K562 (cell line): ENCODE measurements around the gene DET1. TPM values are rescaled to one million over a fixed set of nuclear protein-coding genes. Genes with fewer than 3 reads are reported as not detected.

Source experiments
- CXXC5 ChIP-seq: fragments of 250-450 bp; sonication (Bioruptor Pico); IDR thresholded peaks from 2 replicates; pipeline ENCODE4 v1.8.0; 2022; ENCODE audit warnings: inconsistent platforms, mild to moderate bottlenecking, moderate library complexity
- DMBX1 ChIP-seq: fragments of 250-450 bp; sonication (Bioruptor Pico); IDR thresholded peaks from 2 replicates; pipeline ENCODE4 v1.8.0; 2022; ENCODE audit warnings: inconsistent platforms, mild to moderate bottlenecking, moderate library complexity, borderline replicate concordance
- EHMT2 ChIP-seq: fragments of 450-650 bp; IDR thresholded peaks from 2 replicates; pipeline ENCODE4 v1.6.1; 2018; ENCODE audit warnings: antibody characterized with exemption
- ETV1 ChIP-seq: fragments of 450-650 bp; conservative IDR thresholded peaks from 2 replicates; pipeline ENCODE4 v1.6.1; 2016; ENCODE audit warnings: missing genetic modification characterization, control low read depth, low read depth, missing compliant biosample characterization
- MCM3 ChIP-seq: fragments of 450-650 bp; IDR thresholded peaks from 2 replicates; pipeline ENCODE4 v1.6.1; 2016
- NCOA6 ChIP-seq: fragments of 450-650 bp; IDR thresholded peaks from 2 replicates; pipeline ENCODE4 v1.6.1; 2017; ENCODE audit warnings: mild to moderate bottlenecking
- NR2C2 ChIP-seq, 2 experiments: fragments of 200-800 bp in 1 of 2; sonication (Bioruptor generic) in 1 of 2; sonication (generic) in 1 of 2; formaldehyde crosslinking in 1 of 2; IDR thresholded peaks; 2 replicates each; pipeline versions ENCODE4 v1.6.1 to v1.8.0; 2016 to 2022; ENCODE audit warnings: mild to moderate bottlenecking in 1 of 2, missing compliant biosample characterization in 1 of 2, missing genetic modification characterization in 1 of 2, missing genetic modification reagents in 1 of 2
- PHF21A ChIP-seq: fragments of 450-650 bp; IDR thresholded peaks from 2 replicates; pipeline ENCODE4 v1.6.1; 2017; ENCODE audit warnings: low read depth, borderline replicate concordance
- SIX5 ChIP-seq, 2 experiments: IDR thresholded peaks; 2 replicates each; pipeline ENCODE4 v1.6.1; 2011; ENCODE audit warnings: low read length in 2 of 2, borderline replicate concordance in 1 of 2, low read depth in 1 of 2, mild to moderate bottlenecking in 1 of 2, moderate library complexity in 1 of 2; ENCODE audit not compliant: insufficient read depth in 1 of 2
- SP2 ChIP-seq: IDR thresholded peaks from 2 replicates; pipeline ENCODE4 v1.6.1; 2011; ENCODE audit warnings: mild to moderate bottlenecking, low read depth, low read length, moderate library complexity; ENCODE audit not compliant: poor library complexity, severe bottlenecking; ENCODE audit errors: extremely low read depth
- XRCC3 ChIP-seq: fragments of 450-650 bp; IDR thresholded peaks from 2 replicates; pipeline ENCODE4 v1.6.1; 2017; ENCODE audit warnings: mild to moderate bottlenecking, moderate library complexity
- ZNF589 ChIP-seq: fragments of 200-800 bp; sonication (Bioruptor generic); IDR thresholded peaks from 2 replicates; pipeline ENCODE4 v1.6.1; 2016; ENCODE audit warnings: low read depth, missing genetic modification characterization, missing compliant biosample characterization
- polyA plus RNA-seq, 8 experiments: library from polyadenylated mRNA; depleted of rRNA in 4 of 8; stranded (reverse) in 5 of 8; unstranded in 3 of 8; fragments of >200 nt; fragmentation: Nextera tagmentation in 2 of 8; fragmentation: Illumina TruSeq in 1 of 8; extraction: Ambion mirVana in 2 of 8; extraction: Trizol in 1 of 8; gene quantifications; 2 replicates each; pipeline versions ENCODE4 v1.2.1 to v1.2.3, GENCODE V29; 2011 to 2014; ENCODE audit warnings: inconsistent platforms in 1 of 8, missing spikeins in 1 of 8
- total RNA-seq, 7 experiments: library from RNA; depleted of rRNA in 6 of 7; stranded (reverse); fragments of >200 nt in 6 of 7; fragmentation: Illumina TruSeq in 2 of 7; extraction: Trizol in 2 of 7; gene quantifications; 2 replicates each; pipeline versions ENCODE4 v1.2.1 to v1.2.3, GENCODE V29; 2011 to 2021; ENCODE audit warnings: low replicate concordance in 1 of 7
- TF ChIP-seq, protein P1 (sequence below), 2 experiments: fragments of 450-650 bp; conservative IDR thresholded peaks; 2 replicates each; pipeline ENCODE4 v1.6.1; 2017; ENCODE audit warnings: mild to moderate bottlenecking in 2 of 2, moderate library complexity in 2 of 2
- TF ChIP-seq, protein P2 (sequence below): fragments of 450-650 bp; formaldehyde crosslinking; IDR thresholded peaks from 2 replicates; pipeline ENCODE4 v1.4.0; 2022; ENCODE audit warnings: mild to moderate bottlenecking, moderate library complexity
- TF ChIP-seq, protein P3 (sequence below): sonication (generic); IDR thresholded peaks from 2 replicates; pipeline ENCODE4 v1.6.1; 2016
- TF ChIP-seq, protein P4 (sequence below): fragments of 450-650 bp; IDR thresholded peaks from 2 replicates; pipeline ENCODE4 v1.6.1; 2017; ENCODE audit warnings: antibody characterized with exemption, mild to moderate bottlenecking
- TF ChIP-seq, protein P5 (sequence below): IDR thresholded peaks from 3 replicates; pipeline ENCODE4 v1.6.1; 2011; ENCODE audit warnings: borderline replicate concordance, mild to moderate bottlenecking; ENCODE audit not compliant: insufficient read length, insufficient read depth

Gene DET1
- total and polyA plus RNA-seq, 9 of the 15 experiments (the other 6 are each of a cell fraction or from before 2014, with no cell fraction given), result 4.2 to 8.1 (median 6.0) TPM

DNA sequence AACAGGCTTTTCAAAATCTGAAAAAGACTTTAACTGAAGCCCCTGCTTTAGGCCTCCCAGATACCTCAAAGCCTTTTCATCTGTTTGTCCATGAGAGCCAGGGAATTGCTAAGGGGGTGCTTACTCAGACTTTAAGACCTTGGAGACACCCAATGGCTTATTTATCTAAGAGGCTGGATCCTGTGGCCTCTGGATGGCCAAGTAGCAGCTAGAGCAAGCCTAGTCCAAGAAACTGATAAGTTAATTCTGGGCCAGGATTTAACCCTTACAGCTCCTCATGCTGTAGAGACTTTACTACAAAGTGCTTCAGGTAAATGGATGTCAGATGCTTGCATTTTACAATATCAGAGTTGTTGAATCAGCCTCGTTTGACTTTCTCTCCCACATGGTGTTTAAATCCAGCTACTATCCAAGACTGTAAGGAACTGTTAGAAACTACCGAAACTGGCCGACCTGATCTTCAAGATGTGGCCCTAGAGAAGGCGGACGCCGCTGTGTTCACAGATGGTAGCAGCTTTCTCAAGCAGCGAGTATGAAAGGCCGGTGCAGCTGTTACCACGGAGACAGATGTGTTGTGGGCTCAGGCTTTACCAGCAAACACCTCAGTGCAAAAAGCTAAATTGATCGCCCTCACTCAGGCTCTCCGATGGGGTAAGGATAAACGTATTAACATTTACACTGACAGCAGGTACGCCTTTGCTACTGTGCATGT is 3.3 kb downstream of the DET1 start (continued):
- TF ChIP-seq, protein P1, sequence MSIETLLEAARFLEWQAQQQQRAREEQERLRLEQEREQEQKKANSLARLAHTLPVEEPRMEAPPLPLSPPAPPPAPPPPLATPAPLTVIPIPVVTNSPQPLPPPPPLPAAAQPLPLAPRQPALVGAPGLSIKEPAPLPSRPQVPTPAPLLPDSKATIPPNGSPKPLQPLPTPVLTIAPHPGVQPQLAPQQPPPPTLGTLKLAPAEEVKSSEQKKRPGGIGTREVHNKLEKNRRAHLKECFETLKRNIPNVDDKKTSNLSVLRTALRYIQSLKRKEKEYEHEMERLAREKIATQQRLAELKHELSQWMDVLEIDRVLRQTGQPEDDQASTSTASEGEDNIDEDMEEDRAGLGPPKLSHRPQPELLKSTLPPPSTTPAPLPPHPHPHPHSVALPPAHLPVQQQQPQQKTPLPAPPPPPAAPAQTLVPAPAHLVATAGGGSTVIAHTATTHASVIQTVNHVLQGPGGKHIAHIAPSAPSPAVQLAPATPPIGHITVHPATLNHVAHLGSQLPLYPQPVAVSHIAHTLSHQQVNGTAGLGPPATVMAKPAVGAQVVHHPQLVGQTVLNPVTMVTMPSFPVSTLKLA (conservative IDR thresholded peaks at IDR 0.05), result 0 out of 4 replicates have a peak, but pooled peaks of 1 of the 2 experiments have one; percentile 20
- TF ChIP-seq, protein P2, sequence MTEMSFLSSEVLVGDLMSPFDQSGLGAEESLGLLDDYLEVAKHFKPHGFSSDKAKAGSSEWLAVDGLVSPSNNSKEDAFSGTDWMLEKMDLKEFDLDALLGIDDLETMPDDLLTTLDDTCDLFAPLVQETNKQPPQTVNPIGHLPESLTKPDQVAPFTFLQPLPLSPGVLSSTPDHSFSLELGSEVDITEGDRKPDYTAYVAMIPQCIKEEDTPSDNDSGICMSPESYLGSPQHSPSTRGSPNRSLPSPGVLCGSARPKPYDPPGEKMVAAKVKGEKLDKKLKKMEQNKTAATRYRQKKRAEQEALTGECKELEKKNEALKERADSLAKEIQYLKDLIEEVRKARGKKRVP (CRISPR knock-in tag), result no peak
- peak; percentile 49; the same call in 1 of the 2 replicates for TF ChIP-seq DMBX1
- TF ChIP-seq, protein P3, sequence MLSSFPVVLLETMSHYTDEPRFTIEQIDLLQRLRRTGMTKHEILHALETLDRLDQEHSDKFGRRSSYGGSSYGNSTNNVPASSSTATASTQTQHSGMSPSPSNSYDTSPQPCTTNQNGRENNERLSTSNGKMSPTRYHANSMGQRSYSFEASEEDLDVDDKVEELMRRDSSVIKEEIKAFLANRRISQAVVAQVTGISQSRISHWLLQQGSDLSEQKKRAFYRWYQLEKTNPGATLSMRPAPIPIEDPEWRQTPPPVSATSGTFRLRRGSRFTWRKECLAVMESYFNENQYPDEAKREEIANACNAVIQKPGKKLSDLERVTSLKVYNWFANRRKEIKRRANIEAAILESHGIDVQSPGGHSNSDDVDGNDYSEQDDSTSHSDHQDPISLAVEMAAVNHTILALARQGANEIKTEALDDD, result peak; percentile 53; the same call in 1 of the 2 replicates
- TF ChIP-seq, protein P4, sequence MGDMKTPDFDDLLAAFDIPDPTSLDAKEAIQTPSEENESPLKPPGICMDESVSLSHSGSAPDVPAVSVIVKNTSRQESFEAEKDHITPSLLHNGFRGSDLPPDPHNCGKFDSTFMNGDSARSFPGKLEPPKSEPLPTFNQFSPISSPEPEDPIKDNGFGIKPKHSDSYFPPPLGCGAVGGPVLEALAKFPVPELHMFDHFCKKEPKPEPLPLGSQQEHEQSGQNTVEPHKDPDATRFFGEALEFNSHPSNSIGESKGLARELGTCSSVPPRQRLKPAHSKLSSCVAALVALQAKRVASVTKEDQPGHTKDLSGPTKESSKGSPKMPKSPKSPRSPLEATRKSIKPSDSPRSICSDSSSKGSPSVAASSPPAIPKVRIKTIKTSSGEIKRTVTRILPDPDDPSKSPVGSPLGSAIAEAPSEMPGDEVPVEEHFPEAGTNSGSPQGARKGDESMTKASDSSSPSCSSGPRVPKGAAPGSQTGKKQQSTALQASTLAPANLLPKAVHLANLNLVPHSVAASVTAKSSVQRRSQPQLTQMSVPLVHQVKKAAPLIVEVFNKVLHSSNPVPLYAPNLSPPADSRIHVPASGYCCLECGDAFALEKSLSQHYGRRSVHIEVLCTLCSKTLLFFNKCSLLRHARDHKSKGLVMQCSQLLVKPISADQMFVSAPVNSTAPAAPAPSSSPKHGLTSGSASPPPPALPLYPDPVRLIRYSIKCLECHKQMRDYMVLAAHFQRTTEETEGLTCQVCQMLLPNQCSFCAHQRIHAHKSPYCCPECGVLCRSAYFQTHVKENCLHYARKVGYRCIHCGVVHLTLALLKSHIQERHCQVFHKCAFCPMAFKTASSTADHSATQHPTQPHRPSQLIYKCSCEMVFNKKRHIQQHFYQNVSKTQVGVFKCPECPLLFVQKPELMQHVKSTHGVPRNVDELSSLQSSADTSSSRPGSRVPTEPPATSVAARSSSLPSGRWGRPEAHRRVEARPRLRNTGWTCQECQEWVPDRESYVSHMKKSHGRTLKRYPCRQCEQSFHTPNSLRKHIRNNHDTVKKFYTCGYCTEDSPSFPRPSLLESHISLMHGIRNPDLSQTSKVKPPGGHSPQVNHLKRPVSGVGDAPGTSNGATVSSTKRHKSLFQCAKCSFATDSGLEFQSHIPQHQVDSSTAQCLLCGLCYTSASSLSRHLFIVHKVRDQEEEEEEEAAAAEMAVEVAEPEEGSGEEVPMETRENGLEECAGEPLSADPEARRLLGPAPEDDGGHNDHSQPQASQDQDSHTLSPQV, result peak; percentile 67
- no peak for TF ChIP-seq NR2C2 (CRISPR knock-in tag; IDR thresholded peaks at IDR 0.05)
- no peak for TF ChIP-seq NR2C2 (tag; IDR thresholded peaks at IDR 0.05)
- TF ChIP-seq ZNF589 (CRISPR knock-in tag), result peak; percentile 35; the same call in 1 of the 2 replicates
- TF ChIP-seq CXXC5 (CRISPR knock-in tag), result peak; percentile 18; the same call in 1 of the 2 replicates
- TF ChIP-seq EHMT2, result peak; percentile 45; the same call in 1 of the 2 replicates
- no peak for TF ChIP-seq MCM3
- peak; percentile 38; the same call in 1 of the 2 replicates for TF ChIP-seq ETV1
- TF ChIP-seq PHF21A, result peak; percentile 59; the same call in 1 of the 2 replicates
- TF ChIP-seq, protein P5, sequence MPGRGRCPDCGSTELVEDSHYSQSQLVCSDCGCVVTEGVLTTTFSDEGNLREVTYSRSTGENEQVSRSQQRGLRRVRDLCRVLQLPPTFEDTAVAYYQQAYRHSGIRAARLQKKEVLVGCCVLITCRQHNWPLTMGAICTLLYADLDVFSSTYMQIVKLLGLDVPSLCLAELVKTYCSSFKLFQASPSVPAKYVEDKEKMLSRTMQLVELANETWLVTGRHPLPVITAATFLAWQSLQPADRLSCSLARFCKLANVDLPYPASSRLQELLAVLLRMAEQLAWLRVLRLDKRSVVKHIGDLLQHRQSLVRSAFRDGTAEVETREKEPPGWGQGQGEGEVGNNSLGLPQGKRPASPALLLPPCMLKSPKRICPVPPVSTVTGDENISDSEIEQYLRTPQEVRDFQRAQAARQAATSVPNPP, result no peak
- TF ChIP-seq XRCC3, result no peak
- TF ChIP-seq SP2, result no peak
- no peak for TF ChIP-seq NCOA6
- no peak for TF ChIP-seq SIX5 (IDR thresholded peaks at IDR 0.05; ENCODE audit: borderline replicate concordance in 1 of 2, insufficient read depth in 1 of 2, low read depth in 1 of 2, low read length in 2 of 2)
